DMS79 (cell line): ENCODE measurements around the gene PARS2.

Experiments used
- DNase-seq: peaks from one replicate; lab custom pipeline; 2025; lab: John Stamatoyannopoulos, UW

The PARS2 gene

GRCh38 chr1:54736685-54737084 is 27.6 kb downstream of the PARS2 start:
- DNase-seq: no peak

GRCh38 chr1:54728027-54728426 is 36.3 kb downstream of the PARS2 start:
- DNase-seq: no peak

DNA sequence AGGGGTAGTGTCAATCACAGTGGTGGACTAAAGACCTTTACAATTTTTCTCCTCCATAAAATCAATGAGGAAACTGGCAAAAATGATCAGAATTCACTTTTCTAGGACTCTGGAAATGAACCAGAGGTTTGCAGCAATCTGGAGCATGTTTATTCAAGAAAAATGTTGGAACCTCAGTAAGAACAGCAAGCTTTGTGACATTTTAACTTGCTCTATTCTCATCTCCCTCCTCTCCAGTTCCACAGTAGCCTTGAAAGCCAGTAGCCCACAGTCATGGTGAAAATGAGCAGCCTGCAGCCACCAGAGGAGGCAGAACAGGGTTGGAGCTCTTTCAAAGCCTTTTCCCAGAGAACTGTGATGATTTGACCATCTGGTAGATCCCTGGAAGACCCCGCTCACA is 39.6 kb downstream of the PARS2 start:
- no peak for DNase-seq

- no peak for DNase-seq
These were observed 40.3 kb downstream of the PARS2 start for GRCh38 chr1:54723985-54724384.

DNA sequence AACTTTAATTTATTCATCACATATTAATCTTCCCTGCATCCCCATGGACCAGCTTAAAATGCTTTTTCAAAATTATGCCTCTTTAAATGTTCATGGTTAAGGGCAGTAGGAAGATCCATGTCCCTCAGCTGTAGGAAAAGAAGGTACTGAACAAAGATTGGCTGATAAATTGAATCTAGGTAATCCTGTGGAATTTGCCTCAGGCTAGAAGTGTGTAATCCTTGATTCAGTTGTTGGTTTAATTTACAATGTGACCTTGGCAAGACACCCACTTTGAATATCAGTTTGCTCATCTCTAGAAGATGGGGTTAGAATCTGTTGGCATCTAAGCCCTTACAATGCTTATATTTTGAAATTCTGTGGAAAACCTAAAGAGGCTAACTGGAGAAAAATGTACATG is 42.6 kb downstream of the PARS2 start:
- DNase-seq: no peak

- DNase-seq: no peak
These were observed 47.9 kb downstream of the PARS2 start for GRCh38 chr1:54716299-54717047.

DNA sequence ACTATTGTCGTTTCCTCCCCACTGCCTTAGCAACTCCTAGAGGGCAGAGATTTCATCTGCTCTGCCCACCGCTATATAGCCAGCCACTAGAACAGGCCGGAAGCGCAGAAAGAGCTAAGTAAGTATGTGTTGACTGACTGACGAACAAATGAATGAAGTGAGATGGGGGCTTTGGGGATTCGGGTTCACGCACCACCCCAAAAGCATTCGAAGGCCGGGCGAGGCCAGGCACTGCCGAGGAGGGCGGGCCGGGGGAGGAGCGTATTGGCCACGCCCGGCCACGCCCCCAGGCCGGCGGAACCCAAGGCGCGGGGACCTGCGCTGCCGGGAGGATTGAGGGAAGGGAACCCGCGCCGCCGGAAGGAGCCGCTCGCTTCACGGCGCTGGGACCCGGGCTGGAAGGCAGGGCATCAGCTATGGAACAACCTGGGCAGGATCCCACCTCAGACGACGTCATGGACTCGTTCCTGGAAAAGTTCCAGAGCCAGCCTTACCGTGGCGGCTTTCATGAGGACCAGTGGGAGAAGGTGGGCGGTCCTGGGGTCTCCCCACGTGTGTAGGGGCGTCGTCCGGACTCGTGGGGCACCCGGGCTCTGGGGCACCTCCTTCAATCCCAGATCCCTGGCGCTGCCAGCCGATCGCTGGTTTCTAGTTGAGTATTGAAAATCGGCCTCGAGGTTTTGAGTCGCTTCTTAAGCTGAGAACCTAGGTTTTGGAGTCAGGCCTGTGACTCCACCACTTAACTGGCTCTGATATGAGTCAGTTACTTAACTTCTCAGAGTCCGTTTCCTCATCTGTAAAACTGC is 48.6 kb downstream of the PARS2 start, which contains the start of gene TTC4:
TTC4 (plus strand) TSS at position 369 of the 806 bp plus-strand sequence; CDS start at position 417, 48 bp downstream.
- peak; percentile 59 for DNase-seq

GRCh38 chr1:54714881-54715492 is 49.3 kb downstream of the PARS2 start:
- DNase-seq: no peak

- DNase-seq: no peak
These were observed 52.8 kb downstream of the PARS2 start for GRCh38 chr1:54711536-54711935.

DNA sequence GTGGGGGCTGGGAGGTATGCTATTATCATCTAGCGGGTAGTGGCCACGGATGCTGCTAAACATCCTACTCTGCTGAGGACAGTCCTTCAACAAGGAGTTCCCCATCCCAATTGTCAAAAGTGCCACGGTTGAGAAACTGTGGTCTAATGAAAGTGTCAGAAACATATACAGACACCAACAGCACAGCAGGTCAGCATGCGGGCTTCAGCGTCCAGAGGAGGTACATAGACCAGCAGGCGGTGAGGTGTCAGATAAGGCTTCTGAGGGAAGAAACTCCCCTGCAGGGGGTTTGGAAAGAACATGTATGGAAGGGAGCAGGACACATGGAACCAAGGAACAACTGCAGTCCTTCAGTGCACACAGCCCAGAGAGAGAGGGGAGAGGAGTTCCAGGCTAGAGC is 53.5 kb downstream of the PARS2 start:
- no peak for DNase-seq

- no peak for DNase-seq
These were observed 53.9 kb downstream of the PARS2 start for GRCh38 chr1:54710434-54710833.

DNA sequence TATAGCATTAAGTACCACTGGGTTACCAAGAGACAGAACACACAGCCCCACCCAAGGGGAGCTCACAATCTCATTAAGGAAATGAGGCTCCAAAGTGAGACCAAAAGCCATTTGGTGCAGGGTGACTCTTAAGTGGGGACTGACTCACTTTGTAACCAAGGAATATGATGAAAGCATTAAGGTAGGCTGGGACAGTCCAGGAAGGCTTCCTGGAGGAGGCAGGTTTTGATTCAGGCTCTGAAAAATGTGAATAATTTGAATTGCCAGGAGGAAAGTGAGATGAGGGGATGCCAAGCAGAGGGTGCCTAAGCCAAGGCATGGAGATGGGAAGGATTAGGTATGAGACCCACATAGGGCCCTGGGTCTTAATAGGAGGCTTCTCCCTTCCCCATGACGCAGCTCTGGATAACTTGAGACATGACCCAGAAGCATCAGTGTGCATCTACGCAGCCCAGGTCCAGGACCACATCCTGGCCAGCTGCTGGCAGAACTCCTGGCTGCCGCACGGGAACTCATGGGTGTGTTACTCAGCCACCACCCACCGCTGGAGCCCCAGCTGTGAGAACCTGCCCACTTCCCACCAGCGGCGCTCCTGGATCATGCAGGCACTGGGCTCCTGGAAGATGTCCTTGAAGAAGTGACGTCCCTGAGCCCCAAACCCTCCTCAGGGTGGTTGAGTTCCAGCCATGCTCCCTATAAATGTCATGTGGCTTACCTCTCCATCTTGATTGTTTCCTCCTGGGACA is 54.6 kb downstream of the PARS2 start:
- no peak for DNase-seq

DNA sequence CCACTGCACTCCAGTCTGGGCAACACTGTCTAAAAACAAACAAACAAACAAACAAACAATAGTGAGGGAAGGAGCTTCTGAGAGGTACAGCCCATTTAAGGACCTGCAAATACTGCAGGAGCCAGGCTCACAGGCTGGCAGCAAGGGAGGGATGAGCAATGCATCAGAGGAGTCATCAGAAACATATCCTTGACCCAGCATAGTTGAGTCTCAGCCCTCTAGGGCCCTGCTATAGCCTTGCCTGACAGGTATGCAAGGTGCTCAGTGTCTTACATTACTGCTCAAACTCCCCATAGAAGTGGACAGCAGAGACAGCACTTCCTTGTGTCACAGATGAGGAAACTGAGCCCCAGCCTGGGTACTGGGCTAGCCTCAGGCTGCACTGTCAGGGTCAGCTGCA is 55.9 kb downstream of the PARS2 start:
- no peak for DNase-seq
